Activated CD8-positive, alpha-beta memory T cell treated with anti-CD3 and anti-CD28 coated beads for 1 hour (primary cell): Measurements from ENCODE around the gene KANSL2.
"Not testable (repeated sequence)": the region's sequence is repeated elsewhere in the genome, so short reads cannot be mapped to it uniquely, and the experiment has no call there.

Experiments used
- DNase-seq, 2 donors: peaks; one replicate each; pipeline ENCODE4 v3.0.0-alpha.2; 2020; ENCODE audit warnings: low read depth in 1 of 2; ENCODE audit errors: extremely low read depth in 1 of 2

Gene KANSL2

GRCh38 chr12:48681710-48682532, at the start of gene KANSL2:
KANSL2 (minus strand) TSS chr12:48682238; CDS start chr12:48681632, 606 bp downstream.
- DNase-seq, result peak; percentile 93 to 94

DNA sequence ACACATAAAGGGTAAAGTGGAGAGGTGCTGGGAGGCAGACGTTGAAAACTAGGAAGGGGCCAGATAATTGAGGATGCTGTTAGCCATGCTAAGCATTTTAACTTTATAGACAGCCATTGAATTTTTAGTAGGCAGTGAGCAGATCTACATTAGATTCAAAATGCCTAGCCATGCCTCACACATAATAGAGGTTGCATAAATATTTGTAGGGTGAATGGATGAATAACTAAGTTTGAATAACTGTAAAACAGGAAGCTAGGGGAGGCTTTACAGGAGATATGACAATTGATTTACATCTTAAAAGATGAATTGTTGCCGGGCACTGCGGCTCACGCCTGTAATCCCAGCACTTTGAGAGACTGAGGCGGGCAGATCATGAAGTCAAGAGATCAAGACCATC, 46.8 kb upstream of the KANSL2 start:
- DNase-seq, result no peak

DNA sequence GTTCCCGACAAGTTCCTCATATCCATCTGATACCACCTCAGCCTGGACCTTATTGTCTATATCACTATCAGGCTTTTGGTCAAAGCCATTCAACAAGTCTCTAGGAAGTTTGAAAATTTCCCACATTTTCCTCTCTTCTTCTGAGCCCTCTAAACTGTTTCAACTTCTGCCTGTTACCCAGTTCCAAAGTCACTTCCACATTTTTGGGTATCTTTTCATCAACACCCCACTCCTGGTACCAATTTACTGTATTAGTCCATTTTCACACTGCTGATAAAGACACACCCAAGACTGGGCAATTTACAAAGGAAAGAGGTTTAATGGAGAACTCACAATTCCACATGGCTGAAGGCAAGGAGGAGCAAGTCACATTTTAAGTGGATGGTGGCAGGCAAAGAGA, 38.7 kb upstream of the KANSL2 start:
- DNase-seq, result not testable (repeated sequence)

DNA sequence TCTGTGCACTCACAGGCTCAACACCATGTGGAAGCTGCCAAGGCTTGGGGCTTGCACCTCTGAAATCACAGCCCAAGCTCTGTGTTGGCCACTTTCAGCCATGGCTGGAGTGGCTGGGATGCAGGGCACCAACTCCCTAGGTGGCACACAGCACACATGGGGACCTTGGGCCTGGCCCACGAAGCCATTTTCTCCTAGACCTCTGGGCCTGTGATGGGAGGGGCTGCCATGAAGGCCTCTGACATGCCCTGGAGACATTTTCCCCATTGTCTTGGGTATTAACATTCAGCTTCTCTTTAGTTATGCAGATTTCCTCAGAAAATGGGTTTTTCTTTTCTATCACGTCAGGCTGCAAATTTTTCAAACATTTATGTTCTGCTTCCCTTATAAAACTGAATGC, 38.1 kb upstream of the KANSL2 start:
- not testable (repeated sequence) for DNase-seq

DNA sequence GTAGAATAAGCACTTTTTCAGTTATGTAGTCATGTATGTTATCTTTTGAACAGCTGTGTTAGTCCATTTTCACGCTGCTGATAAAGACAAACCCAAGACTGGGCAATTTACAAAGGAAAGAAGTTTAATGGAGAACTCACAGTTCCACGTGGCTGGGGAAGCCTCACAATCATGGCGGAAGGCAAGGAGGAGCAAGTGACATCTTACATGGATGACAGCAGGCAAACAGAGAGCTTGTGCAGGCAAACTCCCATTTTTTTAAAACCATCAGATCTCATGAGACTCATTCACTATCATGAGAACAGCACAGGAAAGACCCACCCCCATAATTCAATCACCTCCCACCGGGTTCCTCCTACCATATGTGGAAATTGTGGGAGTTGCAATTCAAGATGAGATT, 37.0 kb upstream of the KANSL2 start:
- not testable (repeated sequence) for DNase-seq

DNA sequence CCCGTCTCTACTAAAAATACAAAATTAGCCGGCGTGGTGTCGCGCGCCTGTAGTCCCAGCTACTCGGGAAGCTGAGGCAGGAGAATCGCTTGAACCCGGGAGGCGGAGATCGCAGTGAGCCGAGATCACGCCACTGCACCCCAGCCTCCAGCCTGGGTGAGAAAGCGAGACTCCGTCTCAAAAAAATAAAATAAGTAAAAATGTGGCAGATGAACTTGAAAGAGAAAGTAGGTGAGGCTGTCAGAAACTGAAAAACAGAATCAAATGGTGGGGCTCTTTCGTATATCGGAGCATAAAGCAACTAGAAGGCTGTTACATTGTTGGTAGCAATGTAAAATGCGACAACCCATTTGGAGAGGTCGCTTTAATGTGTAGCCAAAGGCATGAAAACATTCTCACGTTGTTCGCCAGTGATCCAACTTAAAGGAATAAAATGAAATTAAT, 35.2 kb upstream of the KANSL2 start:
- DNase-seq, result no peak

DNA sequence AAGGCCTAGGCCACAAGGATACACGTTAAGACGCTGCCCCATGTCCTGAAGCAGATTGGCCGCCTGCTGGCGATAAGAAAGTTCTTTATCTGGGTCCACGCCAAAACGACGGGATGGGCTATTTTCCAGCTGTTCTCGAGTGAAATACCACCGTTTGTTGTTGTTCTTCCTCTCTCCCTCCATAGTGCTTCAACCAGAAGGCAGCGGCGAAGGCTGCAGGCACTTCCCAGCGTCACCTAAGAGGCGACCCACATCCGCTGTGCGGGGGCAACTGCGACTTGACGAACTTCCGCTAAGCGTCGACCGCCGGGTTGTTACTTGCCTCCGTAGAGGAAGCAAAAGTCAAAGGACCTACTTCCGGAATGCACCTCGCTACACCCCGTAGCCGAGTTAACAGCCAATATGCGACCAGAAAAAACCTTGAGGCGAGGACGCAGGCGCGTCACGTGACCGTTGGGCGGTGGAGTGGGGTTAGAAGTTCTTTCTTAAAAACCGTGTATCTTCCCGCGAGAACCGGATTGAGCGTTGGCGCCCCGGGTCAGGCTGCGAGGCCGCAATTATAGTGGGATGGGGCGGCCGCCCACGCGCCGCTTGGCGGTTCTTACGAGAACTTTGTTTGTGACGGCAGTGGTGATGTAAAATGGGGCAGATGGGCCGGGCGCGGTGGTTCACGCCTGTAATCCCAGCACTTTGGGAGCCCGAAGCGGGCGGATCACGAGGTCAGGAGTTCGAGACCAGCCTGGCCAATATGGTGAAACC, 34.6 kb upstream of the KANSL2 start, which contains the start of gene CCNT1:
CCNT1 (minus strand) TSS at position 215 of the 759 bp plus-strand sequence; CDS start at position 183, 32 bp downstream.
- DNase-seq, result peak; percentile 95 to 97

DNA sequence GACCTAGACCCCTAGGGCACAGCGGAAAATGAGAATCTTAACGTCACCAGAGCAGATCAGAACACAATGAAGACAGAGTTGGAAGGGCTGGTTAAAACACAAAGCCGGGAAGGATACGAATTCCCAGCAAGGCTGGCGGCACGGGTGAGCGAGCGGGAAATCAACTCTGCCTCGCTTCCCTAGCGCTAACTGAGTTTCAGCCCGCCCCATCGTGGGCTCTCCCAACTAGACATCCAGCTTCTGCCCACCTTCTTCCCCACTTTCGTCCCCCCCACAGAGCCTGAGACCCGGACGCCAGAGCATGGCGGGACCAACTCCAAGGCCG, 34.1 kb upstream of the KANSL2 start:
- no peak for DNase-seq

GRCh38 chr12:48712209-48712608, 30.2 kb upstream of the KANSL2 start:
- no peak for DNase-seq

DNA sequence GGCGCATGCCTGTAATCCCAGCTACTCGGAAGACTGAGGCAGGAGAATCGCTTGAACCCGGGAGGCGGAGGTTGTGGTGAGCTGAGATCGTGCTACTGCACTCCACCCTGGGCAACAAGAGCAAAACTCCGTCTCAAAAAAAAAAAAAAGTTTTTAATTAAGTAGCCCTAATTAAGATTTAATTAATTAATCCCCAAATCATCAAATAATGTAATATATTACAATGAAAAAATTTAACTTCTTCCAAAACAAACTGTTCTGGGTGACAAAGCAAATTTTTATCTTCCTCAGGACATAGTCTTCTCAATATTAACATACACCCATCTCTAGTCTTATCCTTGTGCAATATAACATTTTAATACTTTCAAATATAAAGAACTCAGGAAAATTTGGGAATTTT, 16.8 kb upstream of the KANSL2 start:
- DNase-seq, result not testable (repeated sequence)

- no peak for DNase-seq
Observed at GRCh38 chr12:48696626-48697025, 14.6 kb upstream of the KANSL2 start.

DNA sequence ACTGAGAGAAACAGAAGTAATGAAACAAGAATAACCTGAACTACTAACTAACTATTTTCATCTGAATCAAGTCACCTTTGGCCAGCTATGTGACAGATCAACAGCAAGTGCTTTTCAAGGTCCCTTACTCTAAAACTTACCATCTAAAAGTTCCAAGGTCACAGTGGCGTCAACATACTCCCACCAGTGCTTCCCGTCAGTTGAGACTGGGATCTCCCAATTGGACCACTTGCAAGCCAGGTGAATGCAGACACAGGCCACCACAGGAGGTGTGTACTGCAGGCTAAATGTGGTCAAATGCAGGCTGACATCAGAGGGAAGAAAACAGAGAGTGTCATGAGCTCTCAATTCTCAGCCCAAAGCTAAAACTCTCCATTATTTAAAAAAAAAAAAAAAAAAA, 13.8 kb upstream of the KANSL2 start:
- no peak for DNase-seq

DNA sequence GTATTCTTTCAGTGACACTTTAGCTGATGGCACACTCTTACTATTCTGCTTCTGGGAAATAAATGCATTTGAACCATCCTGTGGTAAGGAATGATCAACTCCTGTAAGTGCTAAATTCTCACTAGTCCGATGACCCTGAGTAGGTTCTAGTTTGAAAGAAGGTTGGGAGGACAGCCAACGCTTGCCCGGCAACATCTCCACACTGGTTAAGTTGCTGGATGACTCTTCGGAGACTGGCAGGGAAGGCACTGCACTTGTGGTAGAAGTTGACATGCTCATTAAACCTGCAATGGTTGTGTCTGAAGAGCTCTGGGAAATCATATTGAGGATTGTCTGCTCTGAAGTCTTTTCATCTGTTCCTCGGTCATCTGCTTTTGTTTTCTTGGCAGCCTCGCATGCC, 12.0 kb upstream of the KANSL2 start:
- DNase-seq, result no peak

DNA sequence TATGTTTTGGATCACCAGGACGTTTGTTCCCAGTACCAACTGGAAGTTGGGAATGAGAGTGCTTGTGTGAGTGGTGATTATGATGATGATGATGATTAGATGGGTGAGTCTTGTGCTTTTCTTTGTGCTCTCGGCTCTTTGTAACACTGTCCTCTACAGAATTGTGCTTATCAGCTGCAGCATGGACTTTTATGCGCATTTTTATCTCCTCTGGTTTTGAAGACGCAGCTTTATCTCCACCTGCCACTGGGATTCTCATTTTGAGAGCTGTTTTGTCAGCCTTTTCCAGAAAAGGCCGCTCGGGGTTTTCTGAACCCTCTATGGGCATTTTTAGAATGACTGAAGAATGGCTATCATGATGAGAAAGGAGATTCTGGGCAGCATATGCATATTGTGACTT, 11.5 kb upstream of the KANSL2 start:
- no peak for DNase-seq

- DNase-seq, result no peak
Observed at GRCh38 chr12:48691826-48692487, 9.9 kb upstream of the KANSL2 start.

DNA sequence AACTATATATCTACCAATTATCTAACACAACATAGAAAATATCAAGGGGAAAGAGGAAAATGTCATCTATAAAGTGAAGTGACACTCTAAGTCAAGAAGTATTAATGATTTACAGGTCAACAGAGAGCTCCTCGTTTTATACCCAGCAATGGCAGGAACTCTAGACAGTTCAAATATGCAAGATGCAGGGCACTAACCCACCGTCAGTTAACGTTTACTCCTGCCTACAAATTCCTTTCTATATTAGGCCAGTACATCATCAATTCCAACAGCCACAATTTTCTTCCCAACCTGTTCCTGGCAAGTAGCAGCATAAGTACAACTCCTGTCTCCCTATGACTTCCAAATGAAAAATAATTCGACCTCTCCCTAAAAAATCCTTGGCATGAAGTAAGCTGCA, 9.0 kb upstream of the KANSL2 start:
- no peak for DNase-seq

DNA sequence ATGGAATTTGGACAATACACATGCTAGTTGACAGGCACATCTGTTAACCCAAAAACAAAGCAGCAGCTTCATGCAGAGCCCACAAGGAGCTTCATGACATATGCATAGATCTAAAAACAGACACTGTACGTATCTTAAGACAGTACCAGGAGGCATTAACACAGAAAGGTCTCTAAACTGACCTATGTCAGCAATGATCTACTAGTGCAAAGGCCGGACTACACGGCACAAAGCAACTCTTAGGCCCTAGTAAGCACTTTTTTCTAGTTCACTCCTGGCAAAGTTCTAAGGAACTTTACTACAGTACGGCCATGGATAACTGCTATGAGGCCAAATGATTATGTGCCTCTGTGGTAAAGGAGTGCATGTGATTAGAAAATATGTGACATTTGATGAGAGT, 8.4 kb upstream of the KANSL2 start:
- DNase-seq, result no peak

DNA sequence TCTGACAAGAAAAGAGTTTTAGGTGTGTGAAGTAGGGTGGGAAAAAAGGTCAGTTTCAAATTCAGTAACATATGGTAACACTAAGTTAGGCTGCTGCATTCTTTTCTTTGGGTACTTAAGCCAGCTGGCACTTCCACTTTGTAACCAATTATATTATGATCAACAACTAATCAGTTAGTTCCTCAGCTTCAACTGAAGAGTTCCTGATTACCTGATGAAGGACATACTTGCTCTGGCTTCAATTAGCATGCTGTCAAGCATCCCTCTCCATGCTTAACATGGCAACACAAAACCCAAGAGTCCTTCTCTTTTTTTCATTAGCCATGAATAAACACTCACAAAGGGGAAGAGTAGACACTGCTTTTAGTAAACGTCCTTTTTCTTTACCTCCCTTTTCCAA, 6.8 kb upstream of the KANSL2 start:
- DNase-seq, result no peak

- no peak for DNase-seq
Observed at GRCh38 chr12:48687592-48687991, 5.6 kb upstream of the KANSL2 start.

DNA sequence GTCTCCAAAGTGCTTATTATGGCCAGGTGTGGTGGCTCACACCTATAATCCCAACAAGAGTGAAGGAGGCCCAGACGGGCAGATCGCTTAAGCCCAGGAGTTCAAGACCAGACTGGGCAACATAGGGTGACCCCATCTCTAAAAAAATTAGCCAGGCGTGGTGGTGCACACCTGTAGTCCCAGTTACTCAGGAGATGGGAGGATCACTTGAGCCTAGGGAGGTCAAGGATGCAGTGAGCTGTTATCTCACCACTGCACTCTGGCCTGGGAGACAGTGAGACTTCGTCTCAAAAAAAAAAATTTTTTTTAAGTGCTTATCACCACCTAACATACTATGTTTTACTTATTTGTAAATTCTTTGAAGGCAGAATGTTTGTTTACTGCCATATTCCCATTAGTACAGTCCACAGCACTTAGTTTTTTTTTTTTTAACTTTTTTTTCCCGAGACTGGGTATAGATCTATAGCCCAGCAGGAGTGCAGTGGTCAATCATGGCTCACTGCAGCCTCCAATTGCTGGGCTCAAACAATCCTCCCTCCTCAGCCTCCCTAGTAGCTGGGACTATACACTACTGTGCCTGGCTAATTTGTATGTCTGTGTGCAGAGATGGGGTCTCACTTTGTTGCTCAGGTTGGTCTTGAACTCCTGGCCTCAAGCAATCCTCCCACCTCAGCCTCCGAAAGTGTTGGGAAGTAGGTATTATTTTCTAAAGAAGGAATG, 4.7 kb upstream of the KANSL2 start:
- no peak for DNase-seq

DNA sequence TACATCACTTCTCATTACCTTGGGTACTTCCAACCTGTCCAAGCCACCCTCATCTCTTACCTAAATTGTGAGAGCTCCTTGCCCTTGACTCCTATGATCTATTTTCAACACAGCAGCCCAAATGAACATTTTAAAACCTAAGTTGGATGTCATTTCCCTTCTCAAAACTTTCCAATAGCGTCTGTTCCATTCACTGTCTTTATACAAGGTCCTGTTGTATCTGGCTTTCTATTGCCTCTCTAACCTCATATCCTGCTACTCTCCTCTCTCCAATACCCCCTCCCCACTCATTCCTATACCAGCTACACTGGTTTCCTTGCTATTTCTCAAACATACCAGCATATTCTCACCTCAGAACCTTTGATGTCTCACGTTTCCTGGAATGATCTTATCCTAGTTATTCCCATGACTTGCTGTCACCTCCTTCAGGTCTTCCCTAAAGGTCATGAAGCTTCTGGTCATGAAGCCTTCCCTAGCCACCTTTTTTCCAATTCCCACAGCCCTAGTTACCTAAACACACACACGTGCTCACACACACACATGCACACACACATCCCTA, 4.1 kb upstream of the KANSL2 start:
- no peak for DNase-seq
